Aorta (tissue), 5 donors: ENCODE results near the gene USP51. TPM values are rescaled to one million over a fixed set of nuclear protein-coding genes. Genes with fewer than 3 reads are reported as not detected.
"Not testable (repeated sequence)": the region's sequence is repeated elsewhere in the genome, so short reads cannot be mapped to it uniquely, and the experiment has no call there.

Experiments used
- ATAC-seq: fragments of 200-7000 bp; cut with Tn5 transposase; one replicate; pipeline ENCODE4 v1.9.1; 2022; ENCODE audit warnings: moderate library complexity; ENCODE audit not compliant: low FRiP score
- DNase-seq, 2 donors: peaks; one replicate each; pipeline ENCODE4 v3.0.0-alpha.2; 2020
- H3K27ac ChIP-seq, 2 donors: one replicate each; pipeline ENCODE4 v1.5.1; 2013; ENCODE audit warnings: low read length in 2 of 2, mild to moderate bottlenecking in 2 of 2, moderate library complexity in 2 of 2, control low read depth in 1 of 2, inconsistent platforms in 1 of 2, low read depth in 1 of 2
- H3K27me3 ChIP-seq, 2 donors: one replicate each; pipeline ENCODE4 v1.6.1; 2013; ENCODE audit warnings: control low read depth in 1 of 2, low read length in 1 of 2, mild to moderate bottlenecking in 1 of 2, moderate library complexity in 1 of 2; ENCODE audit not compliant: insufficient read depth in 2 of 2, control insufficient read depth in 1 of 2
- H3K36me3 ChIP-seq, 2 donors: one replicate each; pipeline ENCODE4 v1.6.1; 2013; ENCODE audit warnings: control low read depth in 1 of 2, low read length in 1 of 2, mild to moderate bottlenecking in 1 of 2; ENCODE audit not compliant: insufficient read depth in 2 of 2, control insufficient read depth in 1 of 2
- H3K4me1 ChIP-seq, 2 donors: one replicate each; pipeline ENCODE4 v1.6.1; 2013; ENCODE audit warnings: low read length in 2 of 2, control low read depth in 1 of 2, mild to moderate bottlenecking in 1 of 2, moderate library complexity in 1 of 2; ENCODE audit not compliant: insufficient read depth in 2 of 2, control insufficient read depth in 1 of 2
- H3K4me3 ChIP-seq, 2 donors: one replicate each; pipeline ENCODE4 v1.5.1; 2013; ENCODE audit warnings: low read length in 2 of 2, control low read depth in 1 of 2, mild to moderate bottlenecking in 1 of 2
- H3K9me3 ChIP-seq: one replicate; pipeline ENCODE4 v1.6.1; 2013; ENCODE audit warnings: mild to moderate bottlenecking, low read length; ENCODE audit not compliant: control insufficient read depth
- WGBS, 2 donors: extraction: QIAGEN DNeasy Blood & Tissue Kit; methylation state at CpG; one replicate each; pipeline ENCODE4 v1.1.7; 2013; 5-methylcytosine and 5-hydroxymethylcytosine counted together
- intact Hi-C, 2 donors: fragments of 100-400 bp; cut with DNase I; formaldehyde crosslinking; loops; one replicate each; pipeline versions ENCODE4 v1.14.2 to v1.15.0; 2022
- polyA plus RNA-seq, 2 donors: library from polyadenylated mRNA; stranded (reverse); fragments of 200-250 nt; gene quantifications; one replicate each; pipeline ENCODE4 v1.2.3, GENCODE V29; 2013
- total RNA-seq, 2 donors: library from RNA; stranded (reverse); fragmentation: NEBNext Ultra II Directional; extraction: Animal tissue kit (Norgen Biotek cat#: 25700); gene quantifications; one replicate each; pipeline ENCODE4 v1.2.1, GENCODE V29; 2021
- donor health status: healthy with polysubstance abuse.
- donor health status: Bipolar disorder and iron deficiency.
- donor health status: DM: no; HTN: no; CAD: no.
- donor health status: DM: no; HTN: no; CAD: no.
- donor health status: DM: yes; HTN: yes; CAD: no.

The USP51 gene
- total and polyA plus RNA-seq, 4 donors, result 0.25 to 2.7 (median 0.87) TPM

- no peak overlapping the region for H3K4me3 ChIP-seq
- H3K4me1 ChIP-seq, result no peaks in the 10 kb centered on the region
- 46 to 66% methylated on average over 3 of the region's 3 CpGs for WGBS, 2 donors
- no peak for ATAC-seq
- intact Hi-C loops, result no loop called here
- H3K27ac ChIP-seq, result no peak overlapping the region
- H3K36me3 ChIP-seq, result no peaks in the 10 kb centered on the region
- H3K9me3 ChIP-seq, result no peaks in the 10 kb centered on the region
- H3K27me3 ChIP-seq, result no peaks in the 10 kb centered on the region
- no peak for DNase-seq
These were observed 9.1 kb downstream of the USP51 start for GRCh38 chrX:55480390-55481062.

GRCh38 chrX:55479956-55480355 is 9.7 kb downstream of the USP51 start:
- DNase-seq, ATAC-seq, H3K27ac ChIP-seq, H3K36me3 ChIP-seq, H3K27me3 ChIP-seq, intact Hi-C loops, H3K4me3 ChIP-seq, H3K9me3 ChIP-seq, H3K4me1 ChIP-seq: not testable (repeated sequence)
- 69 to 82% methylated on average over 4 to 5 of the region's 8 CpGs for WGBS, 2 donors

GRCh38 chrX:55465791-55466190 is 23.9 kb downstream of the USP51 start:
- H3K4me3 ChIP-seq, intact Hi-C loops, ATAC-seq, H3K27me3 ChIP-seq, H3K9me3 ChIP-seq, H3K27ac ChIP-seq, H3K4me1 ChIP-seq, DNase-seq, H3K36me3 ChIP-seq: not testable (repeated sequence)
- no CpG with 5 or more reads among the region's 5 CpGs for WGBS, 2 donors

- H3K27ac ChIP-seq, intact Hi-C loops, ATAC-seq, H3K9me3 ChIP-seq, H3K36me3 ChIP-seq, H3K27me3 ChIP-seq, H3K4me3 ChIP-seq, H3K4me1 ChIP-seq, DNase-seq: not testable (repeated sequence)
- no CpG with 5 or more reads among the region's 5 CpGs for WGBS, 2 donors
These were observed 24.5 kb downstream of the USP51 start for GRCh38 chrX:55465108-55465507.

GRCh38 chrX:55464050-55464449 is 25.6 kb downstream of the USP51 start:
- H3K27ac ChIP-seq, ATAC-seq, DNase-seq, H3K4me1 ChIP-seq, intact Hi-C loops, H3K9me3 ChIP-seq, H3K36me3 ChIP-seq, H3K4me3 ChIP-seq, H3K27me3 ChIP-seq: not testable (repeated sequence)
- WGBS, 2 donors, result no CpG with 5 or more reads among the region's 5 CpGs

- ATAC-seq, H3K36me3 ChIP-seq, H3K4me3 ChIP-seq, H3K27ac ChIP-seq, H3K4me1 ChIP-seq, DNase-seq, H3K9me3 ChIP-seq, H3K27me3 ChIP-seq: not testable (repeated sequence)
- no CpG with 5 or more reads among the region's 4 CpGs for WGBS, 2 donors
- intact Hi-C loops, result loop anchor here (10.0 kb wide), 3 partner anchors 255 to 1105 kb away; partner anchors contain the start of genes RRAGB (in 2 of the 2) and WNK3 (in 1 of the 2)
These were observed 29.7 kb downstream of the USP51 start for GRCh38 chrX:55459926-55460325.

- intact Hi-C loops, result loop anchor here (10.0 kb wide), 3 partner anchors 255 to 1105 kb away; partner anchors contain the start of genes RRAGB (in 2 of the 2) and WNK3 (in 1 of the 2)
- not testable (repeated sequence) for ATAC-seq, H3K27me3 ChIP-seq, H3K4me1 ChIP-seq, H3K36me3 ChIP-seq, H3K27ac ChIP-seq, H3K4me3 ChIP-seq, H3K9me3 ChIP-seq, DNase-seq
- no CpG with 5 or more reads among the region's 5 CpGs for WGBS, 2 donors
These were observed 30.2 kb downstream of the USP51 start for GRCh38 chrX:55459426-55459825.

GRCh38 chrX:55455708-55456107 is 33.9 kb downstream of the USP51 start:
- intact Hi-C loops, result loop anchor here (10.0 kb wide), 3 partner anchors 259 to 1101 kb away; partner anchors contain the start of genes RRAGB (in 2 of the 2) and WNK3 (in 1 of the 2)
- H3K27ac ChIP-seq, ATAC-seq, H3K4me1 ChIP-seq, H3K9me3 ChIP-seq, H3K4me3 ChIP-seq, H3K27me3 ChIP-seq, H3K36me3 ChIP-seq, DNase-seq: not testable (repeated sequence)
- no CpG with 5 or more reads among the region's 6 CpGs for WGBS, 2 donors

GRCh38 chrX:55452833-55453124 is 36.9 kb downstream of the USP51 start:
- H3K36me3 ChIP-seq, result no peaks in the 10 kb centered on the region
- ATAC-seq (peak; percentile 4), DNase-seq (no peak)
- H3K4me3 ChIP-seq, result peak overlapping the region; percentile 79 to 97
- peak overlapping the region in 1 of 2 donors; percentile 95 for H3K27ac ChIP-seq
- intact Hi-C loops, result loop anchor here (10.0 kb wide), 3 partner anchors 262 to 1098 kb away; partner anchors contain the start of genes RRAGB (in 2 of the 2) and WNK3 (in 1 of the 2)
- no peaks in the 10 kb centered on the region for H3K4me1 ChIP-seq
- H3K9me3 ChIP-seq, result no peaks in the 10 kb centered on the region
- H3K27me3 ChIP-seq, result no peaks in the 10 kb centered on the region
- 0 to 35% methylated on average over 9 of the region's 9 CpGs for WGBS, 2 donors
